Vagina (tissue), 2 donors: ENCODE data around the gene PDLIM4. TPM values are rescaled to one million over a fixed set of nuclear protein-coding genes. Genes with fewer than 3 reads are reported as not detected.

Experiments used
- DNase-seq, 2 donors: peaks; one replicate each; pipeline ENCODE4 v3.0.0-alpha.2; 2017; ENCODE audit errors: extremely low spot score in 2 of 2
- H3K27ac ChIP-seq: fragments of 200-600 bp; sonication (generic); one replicate; pipeline ENCODE4 v1.5.1; 2019
- H3K27me3 ChIP-seq: fragments of 200-600 bp; sonication (generic); one replicate; pipeline ENCODE4 v1.5.1; 2019
- H3K36me3 ChIP-seq, 2 donors: fragments of 200-600 bp; sonication (generic); one replicate each; pipeline ENCODE4 v1.5.1; 2017 to 2019
- H3K4me1 ChIP-seq: fragments of 200-600 bp; sonication (generic); one replicate; pipeline ENCODE4 v1.5.1; 2019
- H3K4me3 ChIP-seq, 2 donors: fragments of 200-600 bp; sonication (generic); 1 replicate in 1 of 2; 2 replicates in 1 of 2; pipeline ENCODE4 v1.5.1; 2016 to 2019
- H3K9me3 ChIP-seq: fragments of 200-600 bp; sonication (generic); one replicate; pipeline ENCODE4 v1.5.1; 2019
- CTCF ChIP-seq, 3 experiments: fragments of 450-650 bp in 2 of 3; fragments of 200-600 bp in 1 of 3; sonication (generic) in 1 of 3; IDR thresholded peaks; one replicate each; pipeline ENCODE4 v1.5.1; 2017 to 2019; ENCODE audit warnings: antibody characterized with exemption in 3 of 3, mild to moderate bottlenecking in 2 of 3, moderate library complexity in 2 of 3
- POLR2A ChIP-seq, 2 donors: fragments of 450-650 bp; IDR thresholded peaks; one replicate each; pipeline ENCODE4 v1.6.1; 2017; ENCODE audit warnings: antibody characterized with exemption in 2 of 2, mild to moderate bottlenecking in 2 of 2, moderate library complexity in 2 of 2
- POLR2AphosphoS5 ChIP-seq, 2 donors: sonication (generic); formaldehyde crosslinking; IDR thresholded peaks; one replicate each; pipeline ENCODE4 v1.9.0; 2017; ENCODE audit warnings: antibody characterized with exemption in 2 of 2, mild to moderate bottlenecking in 2 of 2, low read depth in 1 of 2; ENCODE audit not compliant: insufficient read depth in 1 of 2
- intact Hi-C: fragments of 100-400 bp; cut with DNase I; formaldehyde crosslinking; loops from one replicate; pipeline ENCODE4 v1.15.1; 2023
- total RNA-seq: library from RNA; depleted of rRNA; stranded (reverse); fragments of >200 nt; gene quantifications from one replicate; pipeline ENCODE4 v1.2.3, GENCODE V29; 2016

The PDLIM4 gene
- total RNA-seq, 1 donor from 2014 or later: 76.4 TPM

DNA sequence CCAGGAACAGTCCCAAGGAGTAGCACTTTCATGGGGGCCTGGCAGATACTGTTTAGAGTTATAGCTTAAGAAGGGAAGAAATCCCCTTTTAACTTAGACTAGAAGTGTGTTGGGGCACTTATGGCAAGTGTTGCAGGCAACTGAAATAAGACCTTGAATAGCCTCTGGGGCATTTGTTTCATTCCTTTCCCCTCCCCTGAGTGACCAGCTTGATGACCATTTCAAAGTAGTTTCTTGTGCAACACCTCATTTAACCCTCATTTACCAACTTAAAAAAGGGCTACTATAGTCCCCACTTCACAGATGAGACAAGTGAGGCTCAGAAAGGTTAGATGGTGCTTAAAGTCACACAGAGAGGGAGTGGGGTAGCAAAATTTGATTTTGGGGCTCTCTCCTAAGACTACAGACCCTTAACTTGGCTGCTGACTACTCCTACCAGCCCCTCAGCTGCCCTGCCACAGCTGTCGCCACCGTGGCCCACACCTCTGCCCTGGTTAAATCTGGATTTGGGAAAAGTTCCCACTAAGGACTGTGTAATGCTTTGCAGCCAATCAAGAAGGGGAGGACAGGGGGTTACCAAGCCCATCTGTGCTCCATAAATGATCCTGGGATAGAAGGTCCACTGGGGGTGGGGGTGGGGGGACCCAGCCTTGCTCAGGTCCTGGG, 5.5 kb downstream of the PDLIM4 start:
- H3K9me3 ChIP-seq: no peaks in the 10 kb centered on the region
- H3K27me3 ChIP-seq: no peaks in the 10 kb centered on the region
- peaks cover 85% of the 10 kb centered on the region for H3K4me1 ChIP-seq
- no peak overlapping the region for H3K4me3 ChIP-seq
- intact Hi-C loops: no loop called here
- no peak for DNase-seq
- H3K27ac ChIP-seq: peak overlapping the region; percentile 77
- TF ChIP-seq POLR2A (IDR thresholded peaks at IDR 0.05): no peak
- no peak for TF ChIP-seq CTCF (IDR thresholded peaks at IDR 0.05)
- TF ChIP-seq POLR2AphosphoS5 (IDR thresholded peaks at IDR 0.05; ENCODE audit: insufficient read depth in 1 of 2, low read depth in 1 of 2): no peak
- peaks cover 0 to 16% of the 10 kb centered on the region in 2 donors for H3K36me3 ChIP-seq

DNA sequence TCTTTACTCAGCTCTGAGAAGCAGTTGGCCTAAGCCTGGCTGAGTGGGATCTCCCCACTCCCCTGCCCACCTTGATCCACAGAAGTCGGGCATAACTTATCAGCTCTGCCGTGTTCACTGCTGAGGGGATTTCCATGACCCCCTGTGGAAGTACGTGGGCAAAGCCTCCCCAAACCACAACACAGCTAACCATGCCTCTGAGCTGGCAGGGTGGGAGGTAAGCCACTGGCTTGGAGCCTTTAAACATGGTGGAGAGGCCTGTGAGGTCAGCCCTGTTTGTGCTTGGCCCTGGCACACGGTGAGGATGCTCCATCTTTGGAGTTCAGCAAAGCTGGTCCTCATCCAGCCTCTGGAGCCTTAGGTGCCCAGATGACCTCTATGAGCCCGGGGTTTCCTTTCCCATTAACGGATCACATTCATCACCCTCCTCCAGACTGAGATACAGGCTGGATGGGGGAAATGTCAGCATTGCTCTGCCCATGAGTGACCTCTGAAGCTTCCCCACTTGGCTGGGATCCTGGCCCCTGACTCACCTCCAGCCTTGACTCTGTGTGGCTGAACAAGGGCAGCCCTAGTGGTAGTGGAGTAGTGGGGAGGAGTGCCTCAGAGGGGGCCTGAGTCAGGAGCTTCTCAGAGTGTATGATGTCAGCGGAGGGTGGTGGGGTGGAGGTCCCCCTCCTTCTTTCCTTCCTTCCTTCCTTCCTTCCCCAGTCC, 6.2 kb downstream of the PDLIM4 start:
- DNase-seq: peak in 1 of 2 donors; percentile 91
- H3K9me3 ChIP-seq: no peaks in the 10 kb centered on the region
- no peak for TF ChIP-seq POLR2A (IDR thresholded peaks at IDR 0.05)
- peak in 1 of 2 donors; percentile 40 for TF ChIP-seq POLR2AphosphoS5 (IDR thresholded peaks at IDR 0.05; ENCODE audit: insufficient read depth in 1 of 2, low read depth in 1 of 2)
- no peaks in the 10 kb centered on the region for H3K27me3 ChIP-seq
- peak overlapping the region; percentile 77 for H3K27ac ChIP-seq
- H3K4me3 ChIP-seq: no peak overlapping the region
- peaks cover 85% of the 10 kb centered on the region for H3K4me1 ChIP-seq
- peaks cover 0 to 16% of the 10 kb centered on the region in 2 donors for H3K36me3 ChIP-seq
- intact Hi-C loops: no loop called here

DNA sequence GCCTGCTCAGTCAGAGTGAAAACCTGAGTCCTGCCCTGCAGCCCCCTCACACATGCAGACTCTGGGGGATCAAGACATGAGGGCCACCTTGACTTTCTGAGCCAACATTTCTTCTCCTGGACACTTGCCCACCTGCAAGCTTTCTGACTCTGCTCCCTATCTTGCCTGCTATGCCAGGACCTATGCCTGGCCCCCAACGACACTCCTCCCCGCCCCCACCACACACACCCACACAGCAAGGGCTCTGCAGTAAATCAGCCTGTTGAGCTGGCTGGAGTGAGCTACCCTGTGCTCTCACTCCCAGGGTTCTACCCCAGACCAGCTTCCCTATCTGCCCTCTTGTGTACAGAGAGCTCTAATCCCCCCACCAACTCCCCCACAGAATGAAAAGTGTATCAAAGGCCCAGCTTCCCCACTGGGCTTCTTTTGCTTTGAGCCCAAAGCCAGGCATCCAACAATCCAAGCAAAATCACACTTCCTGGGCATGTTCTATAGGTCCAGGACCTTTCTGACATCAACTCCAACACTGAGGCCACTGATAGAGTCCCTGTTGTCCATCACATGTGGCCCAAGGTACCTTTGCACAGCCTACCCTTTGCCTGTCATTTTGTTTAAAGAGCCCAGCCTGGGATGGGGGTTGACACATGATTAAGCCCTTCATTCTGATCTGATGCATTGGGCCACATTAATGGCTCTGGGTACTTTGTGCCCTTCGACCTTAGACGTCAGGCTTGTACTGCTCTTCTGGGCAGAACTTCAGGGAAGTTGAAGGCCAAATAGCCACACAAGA, 7.2 kb downstream of the PDLIM4 start:
- H3K4me1 ChIP-seq: peaks cover 85% of the 10 kb centered on the region
- H3K36me3 ChIP-seq: peaks cover 0 to 16% of the 10 kb centered on the region in 2 donors
- DNase-seq: peak; percentile 82 to 90
- no peak for TF ChIP-seq CTCF (IDR thresholded peaks at IDR 0.05)
- no peak for TF ChIP-seq POLR2A (IDR thresholded peaks at IDR 0.05)
- TF ChIP-seq POLR2AphosphoS5 (IDR thresholded peaks at IDR 0.05; ENCODE audit: insufficient read depth in 1 of 2, low read depth in 1 of 2): no peak
- H3K4me3 ChIP-seq: no peak overlapping the region
- no peaks in the 10 kb centered on the region for H3K27me3 ChIP-seq
- no peaks in the 10 kb centered on the region for H3K9me3 ChIP-seq
- intact Hi-C loops: no loop called here
- peak overlapping the region; percentile 77 for H3K27ac ChIP-seq

- Histone ChIP-seq H3K9me3 (no peaks in the 10 kb centered on the region), H3K4me3 (no peak overlapping the region), H3K36me3 (peaks cover 0 to 16% of the 10 kb centered on the region in 2 donors), H3K27me3 (no peaks in the 10 kb centered on the region), H3K4me1 (peaks cover 80% of the 10 kb centered on the region), H3K27ac (peak overlapping the region; percentile 77)
- TF ChIP-seq POLR2AphosphoS5 (IDR thresholded peaks at IDR 0.05; ENCODE audit: insufficient read depth in 1 of 2, low read depth in 1 of 2): peak; percentile 68 to 83
- TF ChIP-seq POLR2A (IDR thresholded peaks at IDR 0.05): no peak
- TF ChIP-seq CTCF (IDR thresholded peaks at IDR 0.05): no peak
- peak in 1 of 2 donors; percentile 84 for DNase-seq
- intact Hi-C loops: no loop called here
Measured at GRCh38 chr5:132265336-132266030, 8.0 kb downstream of the PDLIM4 start.
